HAP-1 (cell line): ENCODE measurements around the gene MAGI3.
"Not testable (repeated sequence)": the region's sequence is repeated elsewhere in the genome, so short reads cannot be mapped to it uniquely, and the experiment has no call there.

Experiments
- DNase-seq, 2 experiments: peaks; one replicate each; pipeline ENCODE4 v3.0.0-alpha.2; 2016 to 2020; ENCODE audit warnings: low spot score in 2 of 2
- H3K27me3 ChIP-seq: fragments of 250-450 bp; sonication (Bioruptor Pico); 2 replicates; pipeline ENCODE4 v1.5.1; 2020; ENCODE audit warnings: low read depth, mild to moderate bottlenecking, moderate library complexity
- H3K36me3 ChIP-seq: fragments of 250-450 bp; sonication (Bioruptor Pico); replicated peaks from 2 replicates; pipeline ENCODE4 v1.5.1; 2020; ENCODE audit warnings: mild to moderate bottlenecking
- H3K4me1 ChIP-seq: fragments of 250-450 bp; sonication (Bioruptor Pico); 2 replicates; pipeline ENCODE4 v1.5.1; 2020; ENCODE audit warnings: mild to moderate bottlenecking
- H3K4me3 ChIP-seq: fragments of 250-450 bp; sonication (Bioruptor Pico); 2 replicates; pipeline ENCODE4 v1.5.1; 2020; ENCODE audit warnings: mild to moderate bottlenecking, moderate library complexity
- H3K9me3 ChIP-seq: fragments of 250-450 bp; sonication (Bioruptor Pico); 2 replicates; pipeline ENCODE4 v1.5.1; 2020; ENCODE audit warnings: mild to moderate bottlenecking, moderate library complexity
- in situ Hi-C: fragments of 300-500 bp; cut with MboI; formaldehyde crosslinking; loops from 3 replicates; pipeline ENCODE4 v1.14.3; 2020; ENCODE audit warnings: low sequenced_read_pairs, inconsistent platforms, mixed read lengths

MAGI3 gene

DNA sequence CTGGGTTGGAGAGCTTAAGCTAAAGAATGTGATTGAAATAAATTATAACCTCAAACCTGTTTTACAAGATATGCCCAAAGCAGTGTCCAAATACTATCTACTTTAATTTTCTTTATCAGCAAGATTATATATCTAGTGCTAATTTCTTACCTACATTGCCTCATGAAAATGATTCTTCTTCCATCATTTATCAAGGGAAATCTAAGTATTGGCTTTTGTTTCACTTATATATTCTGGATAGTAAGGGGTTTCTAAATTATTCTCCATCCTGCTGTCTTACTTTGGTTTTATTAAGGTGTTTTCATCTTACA lies 287.8 kb downstream of the MAGI3 start:
- no peaks in the 10 kb centered on the region for H3K27me3 ChIP-seq
- H3K4me1 ChIP-seq = no peaks in the 10 kb centered on the region
- in situ Hi-C loops = loop anchor here (5.0 kb wide), 1 partner anchor 536 kb away; no protein-coding TSS in a partner anchor
- no peak overlapping the region for H3K4me3 ChIP-seq
- no peaks in the 10 kb centered on the region for H3K36me3 ChIP-seq
- H3K9me3 ChIP-seq = no peaks in the 10 kb centered on the region
- no peak for DNase-seq

DNA sequence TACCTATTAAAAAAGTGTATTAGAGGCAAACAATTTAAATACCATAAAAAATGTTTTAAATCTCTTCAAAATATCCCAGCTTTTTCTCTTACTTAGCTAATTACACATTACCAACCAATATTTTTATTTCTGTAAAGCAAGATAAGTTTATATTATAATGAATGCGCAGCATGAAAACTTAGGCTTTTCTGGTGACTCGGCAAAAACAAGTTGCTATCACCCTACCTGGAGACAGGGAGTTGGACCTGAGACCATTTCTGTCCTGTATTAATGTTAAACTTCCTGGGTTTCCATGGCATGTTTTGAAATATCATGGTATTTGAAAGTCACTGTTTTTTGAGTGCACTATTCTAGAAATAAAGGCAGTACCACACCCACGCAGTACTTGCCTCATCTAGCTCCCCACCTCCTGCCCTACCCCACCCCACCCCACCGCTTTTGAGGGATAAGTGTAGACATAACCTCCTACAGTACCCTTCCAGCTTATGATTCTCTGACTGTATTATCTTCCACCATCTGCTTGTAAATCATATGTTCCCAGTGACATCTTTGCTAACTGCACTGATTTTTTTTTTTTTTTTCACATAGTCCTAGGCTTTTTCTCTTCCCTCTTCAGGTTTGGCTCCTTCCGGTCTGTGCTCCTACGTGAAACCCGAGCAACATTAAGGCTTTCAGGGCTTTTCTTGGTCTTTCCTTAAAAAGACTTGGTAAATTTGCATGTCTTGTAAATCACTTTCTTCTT lies 291.5 kb downstream of the MAGI3 start:
- H3K4me3 ChIP-seq = no peak overlapping the region
- H3K27me3 ChIP-seq = no peaks in the 10 kb centered on the region
- in situ Hi-C loops = no loop called here
- DNase-seq = no peak
- no peaks in the 10 kb centered on the region for H3K36me3 ChIP-seq
- no peaks in the 10 kb centered on the region for H3K9me3 ChIP-seq
- no peaks in the 10 kb centered on the region for H3K4me1 ChIP-seq

GRCh38 chr1:113683384-113684152 lies 293.3 kb downstream of the MAGI3 start:
- no peaks in the 10 kb centered on the region for H3K4me1 ChIP-seq
- no peak for DNase-seq
- H3K36me3 ChIP-seq = no peaks in the 10 kb centered on the region
- no peak overlapping the region for H3K4me3 ChIP-seq
- no peaks in the 10 kb centered on the region for H3K27me3 ChIP-seq
- no peaks in the 10 kb centered on the region for H3K9me3 ChIP-seq
- in situ Hi-C loops = no loop called here

GRCh38 chr1:113684153-113684541 lies 293.8 kb downstream of the MAGI3 start:
- H3K9me3 ChIP-seq = no peaks in the 10 kb centered on the region
- no peak overlapping the region for H3K4me3 ChIP-seq
- in situ Hi-C loops = no loop called here
- DNase-seq = no peak
- no peaks in the 10 kb centered on the region for H3K4me1 ChIP-seq
- no peaks in the 10 kb centered on the region for H3K36me3 ChIP-seq
- H3K27me3 ChIP-seq = no peaks in the 10 kb centered on the region

GRCh38 chr1:113686891-113687618 lies 296.7 kb downstream of the MAGI3 start:
- no peaks in the 10 kb centered on the region for H3K27me3 ChIP-seq
- DNase-seq = no peak
- H3K4me1 ChIP-seq = no peaks in the 10 kb centered on the region
- no peaks in the 10 kb centered on the region for H3K36me3 ChIP-seq
- H3K9me3 ChIP-seq = no peaks in the 10 kb centered on the region
- H3K4me3 ChIP-seq = no peak overlapping the region
- in situ Hi-C loops = no loop called here

DNA sequence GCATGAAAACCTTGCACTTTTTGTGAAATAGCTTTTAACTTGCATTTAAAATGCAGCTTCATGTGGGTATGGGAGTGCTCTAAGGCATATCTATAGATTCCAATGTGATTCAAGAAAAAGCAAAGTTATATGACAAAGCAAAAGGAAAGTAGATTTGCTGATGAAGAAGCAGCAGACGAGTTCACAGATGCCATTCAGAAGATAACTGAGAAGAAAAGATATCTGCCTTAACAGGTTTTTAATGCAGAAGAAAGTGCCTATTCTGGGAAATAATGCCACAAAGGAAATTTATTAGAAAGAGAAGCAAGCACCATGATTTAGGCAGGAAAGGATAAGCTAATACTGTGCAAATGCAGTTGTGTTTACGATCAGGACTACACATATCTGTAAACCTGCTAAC lies 300.9 kb downstream of the MAGI3 start:
- Histone ChIP-seq H3K27me3 (no peaks in the 10 kb centered on the region), H3K4me1 (no peaks in the 10 kb centered on the region), H3K4me3 (no peak overlapping the region), H3K36me3 (no peaks in the 10 kb centered on the region), H3K9me3 (peaks cover 3% of the 10 kb centered on the region)
- no peak for DNase-seq
- in situ Hi-C loops = no loop called here

DNA sequence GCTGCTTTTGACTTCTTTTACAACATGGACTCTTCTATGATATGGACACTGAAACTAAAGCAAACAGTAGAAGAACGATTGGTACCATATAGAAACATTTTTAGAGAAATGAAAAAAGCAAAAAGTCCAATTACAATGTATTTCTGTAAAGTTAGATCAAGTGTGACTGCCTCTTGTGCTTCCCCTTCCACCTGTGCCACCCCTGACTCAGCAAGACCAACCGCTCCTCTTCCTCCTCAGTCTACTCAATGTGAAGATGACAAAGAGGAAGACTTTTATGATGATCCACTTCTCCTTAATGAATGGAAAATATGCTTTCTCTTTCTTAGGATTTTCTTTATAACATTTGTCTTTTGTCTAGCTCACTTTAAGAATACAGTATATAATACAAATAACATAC lies 302.0 kb downstream of the MAGI3 start:
- in situ Hi-C loops = no loop called here
- no peak overlapping the region for H3K4me3 ChIP-seq
- peaks cover 3% of the 10 kb centered on the region for H3K9me3 ChIP-seq
- DNase-seq = no peak
- 0 out of 2 replicates have a peak, but pooled peaks cover 4% of the 10 kb centered on the region for H3K36me3 ChIP-seq
- no peaks in the 10 kb centered on the region for H3K4me1 ChIP-seq
- H3K27me3 ChIP-seq = no peaks in the 10 kb centered on the region

DNA sequence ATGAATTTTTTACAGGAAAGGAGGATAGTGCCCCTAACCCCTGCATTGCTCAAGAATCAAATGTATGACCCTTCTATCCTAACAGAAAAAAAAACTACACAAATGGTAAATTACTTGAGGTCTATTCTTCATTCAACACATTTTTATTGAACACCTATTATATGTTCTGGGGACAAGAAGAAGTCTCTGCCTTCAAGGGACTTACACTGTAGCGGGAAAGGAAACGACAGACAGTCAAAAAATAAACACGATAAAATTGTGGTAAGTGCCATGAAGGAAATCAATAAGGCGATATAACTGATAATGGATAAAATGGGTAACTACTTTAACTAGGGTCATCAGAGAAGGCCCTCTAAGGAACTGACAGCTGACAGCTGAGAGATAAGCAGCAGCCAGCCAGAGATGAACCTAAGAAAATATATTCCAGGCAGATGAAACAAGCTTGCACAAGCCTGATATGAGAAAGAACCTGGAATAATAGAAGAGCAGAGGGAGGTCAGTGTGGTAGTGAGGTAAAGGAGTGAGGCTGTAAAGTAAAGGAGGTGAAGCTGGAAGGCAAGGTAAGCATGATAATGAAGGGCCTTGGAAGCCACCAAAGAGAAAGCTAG lies 302.6 kb downstream of the MAGI3 start:
- in situ Hi-C loops = no loop called here
- DNase-seq = no peak
- Histone ChIP-seq H3K4me3 (no peak overlapping the region), H3K9me3 (peaks cover 3% of the 10 kb centered on the region), H3K4me1 (no peaks in the 10 kb centered on the region), H3K36me3 (0 out of 2 replicates have a peak, but pooled peaks cover 4% of the 10 kb centered on the region), H3K27me3 (no peaks in the 10 kb centered on the region)

DNA sequence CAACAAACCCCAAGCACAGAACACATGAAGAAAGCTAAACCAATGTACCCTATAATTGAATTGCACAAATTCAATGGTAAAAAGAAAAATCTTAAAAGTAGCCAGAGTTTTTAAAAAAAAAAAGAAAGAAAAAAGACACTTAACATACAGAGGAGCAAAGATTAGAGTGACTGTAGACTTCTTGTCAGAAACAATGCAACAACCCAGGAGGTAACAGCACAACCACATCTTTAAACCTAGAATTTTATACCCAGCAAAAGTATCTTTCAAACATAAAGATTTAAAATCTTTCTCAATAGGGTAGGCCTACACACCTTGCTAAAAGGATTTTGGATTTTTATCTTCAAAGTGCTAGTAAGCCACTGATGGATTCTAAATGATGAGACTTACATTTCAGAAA lies 304.6 kb downstream of the MAGI3 start:
- Histone ChIP-seq H3K4me3 (no peak overlapping the region), H3K27me3 (no peaks in the 10 kb centered on the region), H3K4me1 (no peaks in the 10 kb centered on the region), H3K9me3 (peaks cover 3% of the 10 kb centered on the region), H3K36me3 (0 out of 2 replicates have a peak, but pooled peaks cover 4% of the 10 kb centered on the region)
- DNase-seq = no peak
- in situ Hi-C loops = no loop called here

DNA sequence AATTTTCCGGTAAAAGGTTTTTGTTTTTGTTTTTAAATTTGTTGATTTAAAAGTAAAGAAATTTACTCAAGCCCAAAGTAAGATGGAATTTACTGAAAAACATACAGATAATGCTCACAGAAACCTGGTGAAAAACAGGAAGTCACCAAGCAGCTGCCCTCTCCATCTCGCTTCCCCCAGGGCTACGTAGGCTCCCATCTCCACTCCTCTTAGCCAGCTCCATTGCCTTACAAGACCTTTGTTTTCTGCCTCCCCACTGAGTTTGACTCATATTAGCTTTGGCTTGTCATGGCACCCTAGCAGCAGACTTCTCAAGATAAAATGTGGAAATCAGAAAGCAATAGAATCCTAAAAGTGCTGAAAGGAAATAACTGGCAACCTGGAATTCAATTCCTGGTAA lies 311.1 kb downstream of the MAGI3 start:
- Histone ChIP-seq H3K36me3 (0 out of 2 replicates have a peak, but pooled peaks cover 4% of the 10 kb centered on the region), H3K9me3 (no peaks in the 10 kb centered on the region), H3K4me1 (no peaks in the 10 kb centered on the region), H3K27me3 (no peaks in the 10 kb centered on the region), H3K4me3 (no peak overlapping the region)
- in situ Hi-C loops = no loop called here
- no peak for DNase-seq

GRCh38 chr1:113714606-113715269 lies 324.4 kb downstream of the MAGI3 start:
- Histone ChIP-seq H3K36me3 (peaks cover 12% of the 10 kb centered on the region), H3K4me1 (no peaks in the 10 kb centered on the region), H3K27me3 (no peaks in the 10 kb centered on the region), H3K4me3 (no peak overlapping the region), H3K9me3 (peaks cover 6% of the 10 kb centered on the region)
- in situ Hi-C loops = no loop called here
- DNase-seq = no peak

DNA sequence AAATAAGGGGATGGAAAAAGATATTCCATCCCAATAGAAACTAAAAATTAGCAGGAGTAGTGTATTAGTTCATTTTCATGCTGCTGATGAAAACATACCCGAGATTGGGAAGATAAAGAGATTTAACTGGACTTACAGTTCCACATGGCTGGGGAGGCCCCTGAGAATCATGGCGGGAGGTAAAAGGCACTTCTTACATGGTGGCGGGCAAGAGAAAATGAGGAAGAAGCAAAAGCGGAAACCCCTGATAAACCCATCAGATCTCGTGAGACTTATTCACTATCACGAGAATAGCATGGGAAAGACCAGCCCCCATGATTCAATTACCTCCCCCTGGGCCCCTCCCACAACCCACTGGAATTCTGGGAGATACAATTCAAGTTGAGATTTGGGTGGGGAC lies 327.2 kb downstream of the MAGI3 start:
- H3K27me3 ChIP-seq, H3K4me1 ChIP-seq, in situ Hi-C loops, DNase-seq, H3K4me3 ChIP-seq: not testable (repeated sequence)
- Histone ChIP-seq H3K36me3 (peaks cover 16% of the 10 kb centered on the region), H3K9me3 (peaks cover 15% of the 10 kb centered on the region)

- DNase-seq, H3K4me3 ChIP-seq, H3K4me1 ChIP-seq, in situ Hi-C loops, H3K27me3 ChIP-seq: not testable (repeated sequence)
- Histone ChIP-seq H3K36me3 (peaks cover 18% of the 10 kb centered on the region), H3K9me3 (peaks cover 15% of the 10 kb centered on the region)
These were observed 328.3 kb downstream of the MAGI3 start for GRCh38 chr1:113718621-113719020.
